ENCODE measurements around the gene DNAH14. TPM values are rescaled to one million over a fixed set of nuclear protein-coding genes. Genes with fewer than 3 reads are reported as not detected.

The DNAH14 gene
- total RNA-seq, 1 experiment from 2014 or later, result 47.0 TPM

DNA sequence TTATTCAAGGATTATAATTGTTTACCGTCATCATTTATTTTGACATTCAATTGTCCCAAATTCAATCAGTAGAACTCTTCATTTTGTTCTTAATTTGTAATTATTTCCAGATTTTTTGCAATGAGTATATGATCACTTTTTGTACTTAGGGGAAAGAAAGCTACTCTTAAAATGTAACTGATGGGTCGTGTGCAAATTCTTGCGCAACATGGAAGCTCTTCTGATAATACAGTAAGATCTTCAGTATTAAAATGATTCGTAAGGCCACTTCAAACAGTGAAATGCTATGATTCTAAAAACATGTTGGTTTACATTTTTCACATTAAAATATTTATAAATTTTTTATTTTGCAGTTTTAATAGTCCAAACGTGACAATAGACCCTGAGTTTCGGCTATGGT is 435.0 kb downstream of the DNAH14 start:
- CTCF ChIA-PET, result no interaction called here
- no peak for ATAC-seq

DNA sequence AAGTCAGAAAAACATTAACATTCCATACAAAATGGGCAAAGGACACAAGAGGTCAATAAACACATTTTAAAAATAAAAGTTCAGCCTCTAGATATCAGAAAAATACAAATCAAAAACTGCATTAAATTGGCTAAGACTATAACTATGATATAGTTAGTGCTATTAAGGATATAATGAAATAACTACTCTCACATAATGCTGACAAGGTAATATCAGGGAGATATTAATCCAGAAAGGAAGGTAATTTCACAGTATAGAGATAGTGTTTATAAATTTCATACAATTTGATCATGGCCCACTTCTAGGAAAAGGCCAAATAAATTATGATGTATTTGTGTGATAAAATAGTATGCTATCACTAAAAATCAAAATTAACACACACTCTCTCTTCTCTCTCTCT is 436.5 kb downstream of the DNAH14 start:
- Histone ChIP-seq H3K27me3 (ENCODE audit: control insufficient read depth, insufficient read depth, low read length) (no peaks in the 10 kb centered on the region; the same call in 1 of the 2 replicates), H3K36me3 (ENCODE audit: control insufficient read depth, insufficient read depth, low read length) (no peaks in the 10 kb centered on the region), H3K4me3 (ENCODE audit: low read depth in 2 of 2, low read length in 2 of 2) (no peak overlapping the region), H3K27ac (ENCODE audit: low read length) (no peak overlapping the region), H3K4me1 (ENCODE audit: control insufficient read depth, insufficient read depth, low read length) (no peaks in the 10 kb centered on the region), H3K9me3 (ENCODE audit: control insufficient read depth, insufficient read depth, low read depth, low read length) (no peaks in the 10 kb centered on the region)
- POLR2A ChIA-PET, result no interaction called here
- DNase-seq (ENCODE audit: low read depth, low spot score) (no peak), ATAC-seq (no peak)
- in situ Hi-C loops (cut with HindIII; ENCODE audit: low pct_unique_long_range_greater_than_20kb, low sequenced_read_pairs) (no loop called here), intact Hi-C loops (cut with micrococcal nuclease; ENCODE audit: unreplicated experiment) (no loop called here)
- BruUV-seq (replicated peaks), result no TSS peak
- CTCF ChIA-PET, result no interaction called here
- TF ChIP-seq POLR2AphosphoS5 (IDR thresholded peaks at IDR 0.05; ENCODE audit: low read depth, low read length), result no peak
- TF ChIP-seq REST (IDR thresholded peaks at IDR 0.05; ENCODE audit: insufficient read depth in 1 of 2, low read depth in 2 of 2, low read length in 1 of 2), result no peak
- TF ChIP-seq, protein P1, sequence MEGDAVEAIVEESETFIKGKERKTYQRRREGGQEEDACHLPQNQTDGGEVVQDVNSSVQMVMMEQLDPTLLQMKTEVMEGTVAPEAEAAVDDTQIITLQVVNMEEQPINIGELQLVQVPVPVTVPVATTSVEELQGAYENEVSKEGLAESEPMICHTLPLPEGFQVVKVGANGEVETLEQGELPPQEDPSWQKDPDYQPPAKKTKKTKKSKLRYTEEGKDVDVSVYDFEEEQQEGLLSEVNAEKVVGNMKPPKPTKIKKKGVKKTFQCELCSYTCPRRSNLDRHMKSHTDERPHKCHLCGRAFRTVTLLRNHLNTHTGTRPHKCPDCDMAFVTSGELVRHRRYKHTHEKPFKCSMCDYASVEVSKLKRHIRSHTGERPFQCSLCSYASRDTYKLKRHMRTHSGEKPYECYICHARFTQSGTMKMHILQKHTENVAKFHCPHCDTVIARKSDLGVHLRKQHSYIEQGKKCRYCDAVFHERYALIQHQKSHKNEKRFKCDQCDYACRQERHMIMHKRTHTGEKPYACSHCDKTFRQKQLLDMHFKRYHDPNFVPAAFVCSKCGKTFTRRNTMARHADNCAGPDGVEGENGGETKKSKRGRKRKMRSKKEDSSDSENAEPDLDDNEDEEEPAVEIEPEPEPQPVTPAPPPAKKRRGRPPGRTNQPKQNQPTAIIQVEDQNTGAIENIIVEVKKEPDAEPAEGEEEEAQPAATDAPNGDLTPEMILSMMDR (IDR thresholded peaks at IDR 0.05), result no peak
- TF ChIP-seq SIN3A (IDR thresholded peaks at IDR 0.05; ENCODE audit: borderline replicate concordance, insufficient read depth, low read depth, low read length), result no peak
- TF ChIP-seq TCF7L2 (IDR thresholded peaks at IDR 0.05; ENCODE audit: low read depth, low read length), result no peak

More for the DNA sequence above, 435.0 kb downstream of the DNAH14 start:
- DNase-seq (ENCODE audit: low read depth, low spot score), result no peak
- no TSS peak for BruUV-seq (replicated peaks)
- Histone ChIP-seq H3K27ac (ENCODE audit: low read length) (no peak overlapping the region), H3K9me3 (ENCODE audit: control insufficient read depth, insufficient read depth, low read depth, low read length) (no peaks in the 10 kb centered on the region), H3K27me3 (ENCODE audit: control insufficient read depth, insufficient read depth, low read length) (no peaks in the 10 kb centered on the region; the same call in 1 of the 2 replicates), H3K4me1 (ENCODE audit: control insufficient read depth, insufficient read depth, low read length) (no peaks in the 10 kb centered on the region), H3K4me3 (ENCODE audit: low read depth in 2 of 2, low read length in 2 of 2) (no peak overlapping the region), H3K36me3 (ENCODE audit: control insufficient read depth, insufficient read depth, low read length) (no peaks in the 10 kb centered on the region)
- intact Hi-C loops (cut with micrococcal nuclease; ENCODE audit: unreplicated experiment) (no loop called here), in situ Hi-C loops (cut with HindIII; ENCODE audit: low pct_unique_long_range_greater_than_20kb, low sequenced_read_pairs) (no loop called here)
- no peak for TF ChIP-seq TCF7L2 (IDR thresholded peaks at IDR 0.05; ENCODE audit: low read depth, low read length)
- TF ChIP-seq, protein P1 (IDR thresholded peaks at IDR 0.05), result no peak
- TF ChIP-seq REST (IDR thresholded peaks at IDR 0.05; ENCODE audit: insufficient read depth in 1 of 2, low read depth in 2 of 2, low read length in 1 of 2), result no peak
- TF ChIP-seq POLR2AphosphoS5 (IDR thresholded peaks at IDR 0.05; ENCODE audit: low read depth, low read length), result no peak
- TF ChIP-seq SIN3A (IDR thresholded peaks at IDR 0.05; ENCODE audit: borderline replicate concordance, insufficient read depth, low read depth, low read length), result no peak
- POLR2A ChIA-PET, result interaction anchor here (0.6 kb wide), 1 partner anchor 62 kb away, joined by 3 read pairs; no protein-coding TSS in a partner anchor

Measured in Panc1 (cell line).